SK-N-SH (cell line): ENCODE measurements around the gene DNASE1L2. TPM values are rescaled to one million over a fixed set of nuclear protein-coding genes. Genes with fewer than 3 reads are reported as not detected.
A peak's percentile ranks its signal among the peaks of the same experiment; 100 is the strongest.

Experiments used
- CTCF ChIA-PET: fragments of 300-600, 350-600 bp; formaldehyde crosslinking; extraction: SDS; loops from one replicate; lab custom pipeline; 2021; lab: Yijun Ruan, JAX
- POLR2A ChIA-PET: fragments of 350-600 bp; sonication (Branson Sonifier 250); formaldehyde crosslinking; extraction: SDS; loops from one replicate; lab custom pipeline; 2020; ENCODE audit warnings: antibody characterized with exemption, inconsistent platforms; lab: Yijun Ruan, JAX
- DNase-seq: peaks from one replicate; pipeline ENCODE4 v3.0.0; 2012
- H2AFZ ChIP-seq: fragments of 200-600 bp; sonication (generic); 2 replicates; pipeline ENCODE4 v1.8.1; 2016; ENCODE audit warnings: antibody characterized with exemption, mild to moderate bottlenecking, low read depth
- H3F3A ChIP-seq: fragments of 200-600 bp; sonication (generic); replicated peaks from 2 replicates; pipeline ENCODE3; 2016; ENCODE audit warnings: antibody characterized with exemption, mild to moderate bottlenecking; ENCODE audit not compliant: insufficient read depth
- H3K27ac ChIP-seq, 2 experiments: fragments of 200-500 bp in 1 of 2; fragments of 200-600 bp in 1 of 2; sonication (Bioruptor generic) in 1 of 2; sonication (generic), shearing (Covaris generic) in 1 of 2; 2 replicates each; pipeline versions ENCODE4 v1.5.1 to v1.6.1; 2014 to 2016; ENCODE audit warnings: low read depth in 2 of 2, inconsistent platforms in 1 of 2, low read length in 1 of 2, mild to moderate bottlenecking in 1 of 2, mixed read lengths in 1 of 2
- H3K27me3 ChIP-seq: fragments of 200-600 bp; sonication (generic), shearing (Covaris generic); 2 replicates; pipeline ENCODE4 v1.6.1; 2016; ENCODE audit warnings: mixed run types; ENCODE audit not compliant: insufficient read depth
- H3K36me3 ChIP-seq, 2 experiments: fragments of 200-500 bp in 1 of 2; fragments of 200-600 bp in 1 of 2; sonication (Bioruptor generic) in 1 of 2; sonication (generic) in 1 of 2; replicated peaks in 1 of 2; 2 replicates each; pipeline versions ENCODE3 to v1.5.1; 2014 to 2016; ENCODE audit warnings: low read length in 1 of 2, mild to moderate bottlenecking in 1 of 2; ENCODE audit not compliant: insufficient read depth in 2 of 2, control insufficient read depth in 1 of 2
- H3K4me1 ChIP-seq, 2 experiments: fragments of 200-500 bp in 1 of 2; fragments of 200-600 bp in 1 of 2; sonication (Bioruptor generic) in 1 of 2; sonication (generic), shearing (Covaris generic) in 1 of 2; 2 replicates each; pipeline versions ENCODE4 v1.5.1 to v1.6.1; 2014 to 2016; ENCODE audit warnings: low read depth in 1 of 2, low read length in 1 of 2, mixed run types in 1 of 2; ENCODE audit not compliant: insufficient read depth in 2 of 2, control insufficient read depth in 1 of 2
- H3K4me2 ChIP-seq: fragments of 200-600 bp; sonication (generic), shearing (Covaris generic); 2 replicates; pipeline ENCODE4 v1.6.1; 2017; ENCODE audit warnings: mixed run types
- H3K4me3 ChIP-seq, 2 experiments: fragments of 200-500 bp in 1 of 2; fragments of 200-600 bp in 1 of 2; sonication (Bioruptor generic) in 1 of 2; sonication (generic), shearing (Covaris generic) in 1 of 2; 2 replicates each; pipeline versions ENCODE4 v1.5.1 to v1.8.1; 2014 to 2016; ENCODE audit warnings: low read depth in 2 of 2, inconsistent platforms in 1 of 2, low read length in 1 of 2, mild to moderate bottlenecking in 1 of 2, mixed read lengths in 1 of 2, moderate library complexity in 1 of 2
- H3K79me2 ChIP-seq: fragments of 200-600 bp; sonication (generic); 2 replicates; pipeline ENCODE4 v1.8.1; 2017; ENCODE audit warnings: mild to moderate bottlenecking; ENCODE audit not compliant: insufficient read depth
- H3K9ac ChIP-seq: fragments of 200-600 bp; sonication (generic); 2 replicates; pipeline ENCODE4 v1.6.1; 2017; ENCODE audit warnings: mixed run types
- H3K9me2 ChIP-seq: fragments of 200-600 bp; sonication (generic); 2 replicates; pipeline ENCODE4 v1.6.1; 2017; ENCODE audit warnings: mixed run types
- H3K9me3 ChIP-seq: fragments of 200-600 bp; sonication (generic); 2 replicates; pipeline ENCODE4 v1.6.1; 2017; ENCODE audit warnings: mixed run types, mild to moderate bottlenecking, moderate library complexity
- H4K20me1 ChIP-seq: fragments of 200-600 bp; sonication (generic); 2 replicates; pipeline ENCODE4 v1.6.1; 2017; ENCODE audit warnings: mild to moderate bottlenecking, mixed run types; ENCODE audit not compliant: insufficient read depth
- FOSL2 ChIP-seq: IDR thresholded peaks from 2 replicates; pipeline ENCODE4 v1.4.0; 2012; ENCODE audit warnings: low read depth, mild to moderate bottlenecking, moderate library complexity, borderline replicate concordance
- JUND ChIP-seq: IDR thresholded peaks from 2 replicates; pipeline ENCODE4 v1.4.0; 2012
- MXI1 ChIP-seq: IDR thresholded peaks from 2 replicates; pipeline ENCODE4 v1.6.1; 2012; ENCODE audit warnings: mild to moderate bottlenecking, low read depth, low read length, improper control_type of control experiment
- NFIC ChIP-seq: IDR thresholded peaks from 2 replicates; pipeline ENCODE4 v1.4.0; 2012; ENCODE audit warnings: borderline replicate concordance
- POLR2AphosphoS5 ChIP-seq: IDR thresholded peaks from 2 replicates; pipeline ENCODE4 v1.6.1; 2012; ENCODE audit warnings: low read depth, low read length
- RAD21 ChIP-seq: IDR thresholded peaks from 2 replicates; pipeline ENCODE4 v1.6.1; 2012; ENCODE audit warnings: mild to moderate bottlenecking, low read length
- RCOR1 ChIP-seq: fragments of 150-350 bp; IDR thresholded peaks from 2 replicates; pipeline ENCODE4 v1.6.1; 2017; ENCODE audit warnings: antibody characterized with exemption, low read length
- RFX5 ChIP-seq: IDR thresholded peaks from 2 replicates; pipeline ENCODE4 v1.6.1; 2012; ENCODE audit warnings: mild to moderate bottlenecking, improper control_type of control experiment, low read length
- SMC3 ChIP-seq: IDR thresholded peaks from 2 replicates; pipeline ENCODE4 v1.6.1; 2012; ENCODE audit warnings: low read depth, low read length, improper control_type of control experiment
- TAF1 ChIP-seq: IDR thresholded peaks from 2 replicates; pipeline ENCODE4 v1.6.1; 2012; ENCODE audit warnings: low read depth, mild to moderate bottlenecking, low read length, moderate library complexity, borderline replicate concordance
- TCF12 ChIP-seq: IDR thresholded peaks from 2 replicates; pipeline ENCODE4 v1.4.0; 2012
- WGBS: methylation state at CpG from one replicate; pipeline ENCODE4 v1.1.6; 2017; ENCODE audit warnings: low lambda C conversion rate; 5-methylcytosine and 5-hydroxymethylcytosine counted together
- polyA plus RNA-seq, 3 experiments: library from polyadenylated mRNA; depleted of rRNA; stranded (reverse); fragments of >200 nt; gene quantifications; 2 replicates each; pipeline ENCODE4 v1.2.3, GENCODE V29; 2012
- TF ChIP-seq, protein P1 (sequence below): fragments of 200-600 bp; sonication (generic); IDR thresholded peaks from 2 replicates; pipeline ENCODE4 v1.6.1; 2017; ENCODE audit warnings: antibody characterized with exemption, mild to moderate bottlenecking, moderate library complexity
- TF ChIP-seq, protein P2 (sequence below): IDR thresholded peaks from 2 replicates; pipeline ENCODE4 v1.4.0; 2012; ENCODE audit warnings: low read depth, borderline replicate concordance
- TF ChIP-seq, protein P3 (sequence below): fragments of 150-350 bp; IDR thresholded peaks from 2 replicates; pipeline ENCODE4 v1.6.1; 2017; ENCODE audit warnings: antibody characterized with exemption, low read length, low read depth, borderline replicate concordance
- TF ChIP-seq, protein P4 (sequence below): IDR thresholded peaks from 2 replicates; pipeline ENCODE4; 2012
- TF ChIP-seq, protein P5 (sequence below): fragments of 150-350 bp; IDR thresholded peaks from 2 replicates; pipeline ENCODE4 v1.6.1; 2016; ENCODE audit warnings: mild to moderate bottlenecking, low read depth, low read length

The DNASE1L2 gene
- polyA plus RNA-seq, 1 of the 3 experiments (the other 2 are of a cell fraction), result 2.5 TPM

DNA sequence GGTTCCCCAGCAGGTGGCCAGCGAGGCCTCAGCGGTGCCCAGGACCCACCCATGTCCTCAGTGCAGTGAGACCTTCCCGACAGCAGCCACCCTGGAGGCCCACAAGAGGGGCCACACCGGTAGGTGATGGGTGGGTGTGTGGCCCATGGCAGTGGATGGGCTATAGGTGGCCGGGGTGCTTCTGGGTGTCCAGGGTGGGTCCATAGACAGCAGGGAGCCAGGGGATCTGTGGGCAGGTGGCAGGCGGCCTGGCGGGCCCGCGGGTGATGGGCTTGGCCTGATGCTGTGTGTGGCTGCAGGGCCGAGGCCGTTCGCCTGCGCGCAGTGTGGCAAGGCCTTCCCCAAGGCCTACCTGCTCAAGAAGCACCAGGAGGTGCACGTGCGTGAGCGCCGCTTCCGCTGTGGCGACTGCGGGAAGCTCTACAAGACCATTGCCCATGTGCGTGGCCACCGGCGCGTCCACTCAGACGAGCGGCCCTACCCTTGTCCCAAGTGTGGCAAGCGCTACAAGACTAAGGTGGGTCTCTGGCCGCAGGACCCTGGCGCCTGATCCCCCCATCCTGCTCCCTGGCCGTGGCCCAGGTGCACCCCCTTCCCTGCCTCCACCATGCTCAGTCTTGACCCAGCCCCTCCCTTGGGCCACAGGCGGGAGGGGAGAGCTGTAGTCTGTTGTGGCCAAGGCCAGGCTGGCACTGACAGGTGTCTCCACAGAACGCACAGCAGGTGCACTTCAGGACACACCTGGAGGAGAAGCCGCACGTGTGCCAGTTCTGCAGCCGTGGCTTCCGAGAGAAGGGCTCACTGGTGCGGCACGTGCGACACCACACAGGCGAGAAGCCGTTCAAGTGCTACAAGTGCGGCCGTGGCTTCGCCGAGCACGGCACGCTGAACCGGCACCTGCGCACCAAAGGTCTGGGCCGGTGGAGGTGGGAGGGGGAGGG lies 2.1 kb upstream of the DNASE1L2 start:
- DNase-seq, result no peak
- no peaks in the 10 kb centered on the region for H3K9me2 ChIP-seq
- no peaks in the 10 kb centered on the region for H3K79me2 ChIP-seq
- no peak overlapping the region for H3K27ac ChIP-seq
- ChIA-PET POLR2A (no interaction called here), CTCF (no interaction called here)
- no peaks in the 10 kb centered on the region for H4K20me1 ChIP-seq
- peaks cover 0 to 3% of the 10 kb centered on the region in 2 experiments; a peak in 1 of 4 replicates for H3K4me1 ChIP-seq
- no peaks in the 10 kb centered on the region for H3K9me3 ChIP-seq
- WGBS, result 98% methylated on average over 35 of the region's 51 CpGs
- peaks cover 0 to 62% of the 10 kb centered on the region in 2 experiments for H3K36me3 ChIP-seq
- no peak overlapping the region for H2AFZ ChIP-seq
- no peak for TF ChIP-seq RFX5
- TF ChIP-seq, protein P1, sequence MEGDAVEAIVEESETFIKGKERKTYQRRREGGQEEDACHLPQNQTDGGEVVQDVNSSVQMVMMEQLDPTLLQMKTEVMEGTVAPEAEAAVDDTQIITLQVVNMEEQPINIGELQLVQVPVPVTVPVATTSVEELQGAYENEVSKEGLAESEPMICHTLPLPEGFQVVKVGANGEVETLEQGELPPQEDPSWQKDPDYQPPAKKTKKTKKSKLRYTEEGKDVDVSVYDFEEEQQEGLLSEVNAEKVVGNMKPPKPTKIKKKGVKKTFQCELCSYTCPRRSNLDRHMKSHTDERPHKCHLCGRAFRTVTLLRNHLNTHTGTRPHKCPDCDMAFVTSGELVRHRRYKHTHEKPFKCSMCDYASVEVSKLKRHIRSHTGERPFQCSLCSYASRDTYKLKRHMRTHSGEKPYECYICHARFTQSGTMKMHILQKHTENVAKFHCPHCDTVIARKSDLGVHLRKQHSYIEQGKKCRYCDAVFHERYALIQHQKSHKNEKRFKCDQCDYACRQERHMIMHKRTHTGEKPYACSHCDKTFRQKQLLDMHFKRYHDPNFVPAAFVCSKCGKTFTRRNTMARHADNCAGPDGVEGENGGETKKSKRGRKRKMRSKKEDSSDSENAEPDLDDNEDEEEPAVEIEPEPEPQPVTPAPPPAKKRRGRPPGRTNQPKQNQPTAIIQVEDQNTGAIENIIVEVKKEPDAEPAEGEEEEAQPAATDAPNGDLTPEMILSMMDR, result 0 out of 2 replicates have a peak, but pooled peaks have one; percentile 15
- TF ChIP-seq, protein P2, sequence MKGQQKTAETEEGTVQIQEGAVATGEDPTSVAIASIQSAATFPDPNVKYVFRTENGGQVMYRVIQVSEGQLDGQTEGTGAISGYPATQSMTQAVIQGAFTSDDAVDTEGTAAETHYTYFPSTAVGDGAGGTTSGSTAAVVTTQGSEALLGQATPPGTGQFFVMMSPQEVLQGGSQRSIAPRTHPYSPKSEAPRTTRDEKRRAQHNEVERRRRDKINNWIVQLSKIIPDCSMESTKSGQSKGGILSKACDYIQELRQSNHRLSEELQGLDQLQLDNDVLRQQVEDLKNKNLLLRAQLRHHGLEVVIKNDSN, result no peak
- TF ChIP-seq, protein P3, sequence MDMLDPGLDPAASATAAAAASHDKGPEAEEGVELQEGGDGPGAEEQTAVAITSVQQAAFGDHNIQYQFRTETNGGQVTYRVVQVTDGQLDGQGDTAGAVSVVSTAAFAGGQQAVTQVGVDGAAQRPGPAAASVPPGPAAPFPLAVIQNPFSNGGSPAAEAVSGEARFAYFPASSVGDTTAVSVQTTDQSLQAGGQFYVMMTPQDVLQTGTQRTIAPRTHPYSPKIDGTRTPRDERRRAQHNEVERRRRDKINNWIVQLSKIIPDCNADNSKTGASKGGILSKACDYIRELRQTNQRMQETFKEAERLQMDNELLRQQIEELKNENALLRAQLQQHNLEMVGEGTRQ, result no peak
- H3K4me3 ChIP-seq, result no peak overlapping the region
- no peaks in the 10 kb centered on the region for H3K27me3 ChIP-seq
- no peaks in the 10 kb centered on the region for H3F3A ChIP-seq
- no peak overlapping the region for H3K9ac ChIP-seq
- no peak overlapping the region for H3K4me2 ChIP-seq

DNA sequence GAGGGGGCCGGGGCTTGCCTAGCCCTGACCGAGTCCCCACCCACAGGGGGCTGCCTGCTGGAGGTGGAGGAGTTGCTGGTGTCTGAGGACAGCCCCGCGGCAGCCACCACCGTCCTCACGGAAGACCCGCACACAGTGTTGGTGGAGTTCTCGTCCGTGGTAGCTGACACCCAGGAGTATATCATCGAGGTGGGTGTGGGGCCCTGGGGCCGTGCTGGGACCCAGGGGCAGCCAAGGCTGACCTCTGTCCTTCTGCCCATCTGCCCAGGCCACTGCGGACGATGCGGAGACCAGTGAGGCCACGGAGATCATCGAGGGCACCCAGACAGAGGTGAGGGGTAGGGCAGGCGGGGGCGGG lies 1.5 kb upstream of the DNASE1L2 start:
- Histone ChIP-seq H3K4me3 (no peak overlapping the region), H3K27ac (no peak overlapping the region), H3K4me1 (peaks cover 0 to 3% of the 10 kb centered on the region in 2 experiments; a peak in 1 of 4 replicates), H4K20me1 (no peaks in the 10 kb centered on the region), H3K79me2 (no peaks in the 10 kb centered on the region), H3K36me3 (peaks cover 0 to 56% of the 10 kb centered on the region in 2 experiments), H3K4me2 (no peak overlapping the region), H3K9me2 (no peaks in the 10 kb centered on the region), H3K9me3 (no peaks in the 10 kb centered on the region), H3K9ac (no peak overlapping the region), H3F3A (peaks cover 2% of the 10 kb centered on the region), H3K27me3 (no peaks in the 10 kb centered on the region), H2AFZ (no peak overlapping the region)
- no peak for DNase-seq
- WGBS, result 95% methylated on average over 11 of the region's 18 CpGs
- ChIA-PET POLR2A (interaction anchor here (0.5 kb wide), 1 partner anchor 16 kb away, joined by 3 read pairs; no protein-coding TSS in a partner anchor), CTCF (no interaction called here)
- TF ChIP-seq RCOR1, result no peak
- TF ChIP-seq NFIC, result no peak
- no peak for TF ChIP-seq SMC3
- TF ChIP-seq, protein P4, sequence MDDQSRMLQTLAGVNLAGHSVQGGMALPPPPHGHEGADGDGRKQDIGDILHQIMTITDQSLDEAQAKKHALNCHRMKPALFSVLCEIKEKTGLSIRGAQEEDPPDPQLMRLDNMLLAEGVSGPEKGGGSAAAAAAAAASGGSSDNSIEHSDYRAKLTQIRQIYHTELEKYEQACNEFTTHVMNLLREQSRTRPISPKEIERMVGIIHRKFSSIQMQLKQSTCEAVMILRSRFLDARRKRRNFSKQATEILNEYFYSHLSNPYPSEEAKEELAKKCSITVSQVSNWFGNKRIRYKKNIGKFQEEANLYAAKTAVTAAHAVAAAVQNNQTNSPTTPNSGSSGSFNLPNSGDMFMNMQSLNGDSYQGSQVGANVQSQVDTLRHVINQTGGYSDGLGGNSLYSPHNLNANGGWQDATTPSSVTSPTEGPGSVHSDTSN, result no peak
- no peak for TF ChIP-seq TAF1
- TF ChIP-seq, protein P1, result no peak
- no peak for TF ChIP-seq FOSL2
- no peak for TF ChIP-seq MXI1
- no peak for TF ChIP-seq TCF12
- no peak for TF ChIP-seq POLR2AphosphoS5
- TF ChIP-seq RAD21, result no peak
- no peak for TF ChIP-seq JUND
- TF ChIP-seq, protein P5, sequence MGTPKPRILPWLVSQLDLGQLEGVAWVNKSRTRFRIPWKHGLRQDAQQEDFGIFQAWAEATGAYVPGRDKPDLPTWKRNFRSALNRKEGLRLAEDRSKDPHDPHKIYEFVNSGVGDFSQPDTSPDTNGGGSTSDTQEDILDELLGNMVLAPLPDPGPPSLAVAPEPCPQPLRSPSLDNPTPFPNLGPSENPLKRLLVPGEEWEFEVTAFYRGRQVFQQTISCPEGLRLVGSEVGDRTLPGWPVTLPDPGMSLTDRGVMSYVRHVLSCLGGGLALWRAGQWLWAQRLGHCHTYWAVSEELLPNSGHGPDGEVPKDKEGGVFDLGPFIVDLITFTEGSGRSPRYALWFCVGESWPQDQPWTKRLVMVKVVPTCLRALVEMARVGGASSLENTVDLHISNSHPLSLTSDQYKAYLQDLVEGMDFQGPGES, result no peak
